Skin epidermis (tissue), 12 donors: ENCODE results near the gene CRTAC1.

ENCODE experiments used
- H3K27ac ChIP-seq, 21 experiments: fragments of 200-600 bp; sonication (generic) in 11 of 21; one replicate each; pipeline ENCODE4 v1.5.0; 2020; ENCODE audit warnings: mild to moderate bottlenecking in 3 of 21, inconsistent platforms in 2 of 21, moderate library complexity in 2 of 21
- H3K4me3 ChIP-seq, 7 experiments: fragments of 200-600 bp; sonication (generic) in 2 of 7; one replicate each; pipeline ENCODE4 v1.5.0; 2020; ENCODE audit warnings: inconsistent platforms in 2 of 7, mild to moderate bottlenecking in 2 of 7, moderate library complexity in 1 of 7

CRTAC1 gene

DNA sequence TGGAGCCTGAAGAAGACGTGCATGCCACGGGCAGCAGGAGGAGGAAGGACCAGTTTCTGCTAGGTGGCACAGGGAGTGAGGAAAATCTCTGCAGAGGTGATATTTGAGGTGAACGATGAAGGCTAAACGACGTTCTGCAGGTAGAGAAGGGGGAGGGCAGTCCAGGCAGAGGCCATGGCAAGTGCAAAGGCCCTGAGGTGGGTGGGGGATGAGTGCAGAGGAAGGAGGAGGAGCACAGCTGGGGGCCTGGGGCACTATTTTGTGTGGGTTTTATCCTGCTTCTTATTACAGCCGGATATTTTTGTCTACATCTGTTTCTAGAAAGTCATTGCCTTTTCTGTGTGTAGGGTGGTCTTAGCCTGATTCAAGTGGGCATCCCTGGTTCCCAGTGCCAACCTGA lies 123.2 kb downstream of the CRTAC1 start:
- H3K27ac ChIP-seq, result no peak overlapping the region
- no peak overlapping the region for H3K4me3 ChIP-seq

- no peak overlapping the region for H3K27ac ChIP-seq
- no peak overlapping the region for H3K4me3 ChIP-seq
Observed at GRCh38 chr10:97905276-97905675, 125.1 kb downstream of the CRTAC1 start.

GRCh38 chr10:97904576-97904975 lies 125.8 kb downstream of the CRTAC1 start:
- Histone ChIP-seq H3K27ac (no peak overlapping the region), H3K4me3 (no peak overlapping the region)

- Histone ChIP-seq H3K4me3 (no peak overlapping the region), H3K27ac (no peak overlapping the region)
Observed at GRCh38 chr10:97904018-97904381, 126.4 kb downstream of the CRTAC1 start.

- Histone ChIP-seq H3K4me3 (no peak overlapping the region), H3K27ac (no peak overlapping the region)
Observed at GRCh38 chr10:97903128-97904017, 127.0 kb downstream of the CRTAC1 start.

DNA sequence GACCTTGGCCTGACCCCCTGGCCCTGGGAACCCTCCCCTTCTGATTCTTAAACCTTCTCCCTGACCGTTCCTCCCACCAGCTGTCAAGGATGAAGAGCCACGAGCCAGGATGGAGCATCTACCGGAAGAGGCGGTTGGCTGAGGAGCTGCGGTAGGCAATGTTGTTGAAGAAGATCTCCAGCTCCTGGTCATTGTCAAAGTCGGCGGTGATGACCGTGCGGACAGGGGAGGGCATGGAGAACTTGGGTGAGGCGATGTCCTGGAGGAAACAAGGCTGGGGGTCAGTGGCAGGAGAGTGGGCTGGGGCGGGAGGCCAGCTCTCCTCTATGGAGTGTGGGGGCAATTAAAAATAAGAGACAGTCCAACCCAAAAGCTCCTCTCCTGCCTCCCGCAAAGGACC lies 129.0 kb downstream of the CRTAC1 start:
- no peak overlapping the region for H3K27ac ChIP-seq

DNA sequence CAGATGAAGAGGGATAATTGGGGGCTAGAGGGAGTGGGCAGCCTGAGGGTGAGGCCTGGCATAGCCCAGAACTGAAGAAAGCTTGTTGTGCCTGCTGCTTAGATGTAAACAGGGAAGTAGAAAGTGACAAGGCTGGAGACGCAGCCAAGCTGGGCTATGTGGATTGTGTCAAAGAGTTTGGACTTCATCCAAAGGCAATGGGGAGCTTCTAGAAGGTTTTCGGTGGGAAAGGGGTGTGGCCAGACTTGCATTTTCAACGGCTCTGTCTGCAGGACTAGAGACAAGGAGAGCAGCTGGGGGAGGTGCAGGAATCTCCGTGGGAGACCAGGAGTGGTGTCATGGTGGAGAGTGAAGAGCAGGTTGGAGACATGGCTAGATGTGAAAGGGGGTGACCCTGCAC lies 132.0 kb downstream of the CRTAC1 start:
- no peak overlapping the region for H3K4me3 ChIP-seq
- H3K27ac ChIP-seq, result no peak overlapping the region

More for the DNA sequence above, 129.0 kb downstream of the CRTAC1 start:
- H3K4me3 ChIP-seq, result no peak overlapping the region

DNA sequence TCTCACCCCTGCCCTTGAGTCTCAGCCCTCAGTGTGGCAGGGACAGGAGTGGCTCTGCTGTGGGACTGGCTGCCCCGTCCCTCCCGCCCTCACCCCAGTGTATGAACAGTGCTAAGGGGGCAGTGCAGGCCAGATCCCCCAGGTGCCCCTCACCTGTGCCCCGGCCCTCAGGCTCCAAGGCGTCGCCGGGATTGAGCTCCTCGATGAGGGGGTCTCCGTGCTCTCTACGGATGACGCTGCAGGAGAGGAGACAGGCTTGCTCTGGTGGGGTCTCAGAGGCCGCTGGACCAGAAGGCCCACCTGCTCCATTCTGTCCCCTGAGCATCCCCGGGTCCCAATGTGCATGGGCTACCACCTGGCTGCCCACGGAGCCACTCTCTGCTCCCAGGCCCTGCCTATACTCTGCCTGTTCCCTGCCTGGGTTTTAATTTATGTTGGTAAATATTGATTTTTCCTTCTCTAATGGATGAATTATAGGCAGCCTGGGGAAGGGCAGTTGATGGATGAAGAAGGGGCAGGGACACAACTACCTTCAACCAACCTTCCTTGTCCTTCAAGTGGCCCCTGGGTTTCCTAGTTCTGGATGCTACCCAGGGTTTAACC lies 133.6 kb downstream of the CRTAC1 start:
- H3K4me3 ChIP-seq, result no peak overlapping the region
- no peak overlapping the region for H3K27ac ChIP-seq

GRCh38 chr10:97895915-97896314 lies 134.5 kb downstream of the CRTAC1 start:
- no peak overlapping the region for H3K4me3 ChIP-seq
- H3K27ac ChIP-seq, result no peak overlapping the region

DNA sequence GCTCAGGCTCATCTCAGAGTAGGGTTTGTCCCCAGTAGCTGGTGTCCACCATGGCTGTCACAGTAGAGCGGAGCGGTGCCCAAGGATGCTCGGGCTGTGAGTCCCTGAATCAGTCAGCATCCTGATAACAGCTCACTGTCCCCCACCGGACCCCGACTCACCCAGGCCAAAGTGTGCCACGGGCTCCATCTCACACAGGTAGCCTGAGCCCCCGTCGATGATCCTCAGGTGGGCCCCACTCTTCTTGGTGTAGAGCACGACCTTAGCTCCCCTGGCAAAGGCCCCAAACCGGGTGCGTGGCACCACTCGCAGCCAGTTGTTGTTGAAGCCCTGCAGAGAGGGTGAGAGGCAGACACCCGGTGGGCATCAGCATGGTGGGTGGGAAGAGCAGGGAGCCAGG lies 135.3 kb downstream of the CRTAC1 start:
- no peak overlapping the region for H3K4me3 ChIP-seq
- no peak overlapping the region for H3K27ac ChIP-seq

DNA sequence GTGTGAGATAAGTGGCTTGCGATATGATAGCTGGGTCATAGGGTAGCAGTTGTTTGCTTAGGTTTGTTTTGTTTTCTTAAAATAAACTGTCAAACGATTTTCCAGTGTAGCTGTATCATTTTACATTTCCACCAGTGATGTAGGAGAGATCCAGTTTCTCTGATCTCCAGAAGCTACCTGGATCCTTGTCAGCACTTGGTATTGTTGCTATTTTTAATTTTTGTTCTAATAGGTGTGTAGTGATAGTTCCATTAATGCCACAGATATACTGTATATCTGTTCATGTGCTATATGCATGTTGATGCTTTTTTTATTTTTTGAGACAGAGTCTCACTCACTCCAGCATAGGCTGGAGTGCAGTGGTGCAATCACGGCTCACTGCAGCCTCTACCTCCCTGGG lies 136.3 kb downstream of the CRTAC1 start:
- Histone ChIP-seq H3K27ac (no peak overlapping the region), H3K4me3 (no peak overlapping the region)

GRCh38 chr10:97892939-97893338 lies 137.5 kb downstream of the CRTAC1 start:
- no peak overlapping the region for H3K27ac ChIP-seq

GRCh38 chr10:97892506-97892905 lies 137.9 kb downstream of the CRTAC1 start:
- Histone ChIP-seq H3K4me3 (no peak overlapping the region), H3K27ac (no peak overlapping the region)

More at GRCh38 chr10:97892939-97893338, 137.5 kb downstream of the CRTAC1 start:
- no peak overlapping the region for H3K4me3 ChIP-seq

GRCh38 chr10:97891497-97892167 lies 138.8 kb downstream of the CRTAC1 start:
- no peak overlapping the region for H3K27ac ChIP-seq
- no peak overlapping the region for H3K4me3 ChIP-seq

DNA sequence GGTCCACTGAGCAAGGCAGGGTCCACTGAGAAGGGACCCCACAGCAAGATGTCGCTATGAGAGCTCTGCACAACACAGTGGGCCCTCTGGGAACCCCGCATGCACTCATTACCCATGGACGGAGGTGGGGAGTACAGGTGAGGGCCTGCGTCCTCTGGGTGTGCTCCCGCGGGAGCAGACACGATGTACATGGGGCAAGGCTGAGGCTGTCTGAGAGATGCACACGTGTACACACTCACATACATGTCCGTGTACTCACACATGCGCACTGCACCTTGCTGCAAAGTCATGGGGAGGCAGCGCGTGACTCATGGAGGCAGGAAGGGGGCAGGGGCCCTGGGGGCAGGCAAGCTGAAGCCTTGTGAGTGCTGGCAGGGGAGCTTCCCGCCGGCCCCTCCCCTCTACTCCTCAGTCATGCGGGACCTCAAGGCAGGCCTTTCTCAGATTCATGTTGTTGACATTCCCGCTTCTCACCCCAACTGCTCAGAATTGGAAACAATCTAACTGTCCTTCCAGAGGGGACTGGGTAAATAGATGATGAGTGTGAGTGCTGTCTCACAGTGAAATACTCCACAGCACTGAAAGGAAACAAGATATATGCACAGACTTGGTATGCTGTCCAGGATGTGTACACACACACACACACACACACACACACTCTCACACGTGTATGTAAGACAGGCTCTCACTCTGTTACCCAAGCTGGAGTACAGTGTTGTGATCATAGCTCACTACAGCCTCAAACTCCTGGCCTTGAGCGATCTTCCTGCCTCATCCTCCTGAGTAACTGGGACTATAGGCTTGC lies 140.8 kb downstream of the CRTAC1 start:
- H3K27ac ChIP-seq, result peak overlapping the region in 12 of 21 experiments; percentile 17 to 80 (median 59)
- H3K4me3 ChIP-seq, result no peak overlapping the region

DNA sequence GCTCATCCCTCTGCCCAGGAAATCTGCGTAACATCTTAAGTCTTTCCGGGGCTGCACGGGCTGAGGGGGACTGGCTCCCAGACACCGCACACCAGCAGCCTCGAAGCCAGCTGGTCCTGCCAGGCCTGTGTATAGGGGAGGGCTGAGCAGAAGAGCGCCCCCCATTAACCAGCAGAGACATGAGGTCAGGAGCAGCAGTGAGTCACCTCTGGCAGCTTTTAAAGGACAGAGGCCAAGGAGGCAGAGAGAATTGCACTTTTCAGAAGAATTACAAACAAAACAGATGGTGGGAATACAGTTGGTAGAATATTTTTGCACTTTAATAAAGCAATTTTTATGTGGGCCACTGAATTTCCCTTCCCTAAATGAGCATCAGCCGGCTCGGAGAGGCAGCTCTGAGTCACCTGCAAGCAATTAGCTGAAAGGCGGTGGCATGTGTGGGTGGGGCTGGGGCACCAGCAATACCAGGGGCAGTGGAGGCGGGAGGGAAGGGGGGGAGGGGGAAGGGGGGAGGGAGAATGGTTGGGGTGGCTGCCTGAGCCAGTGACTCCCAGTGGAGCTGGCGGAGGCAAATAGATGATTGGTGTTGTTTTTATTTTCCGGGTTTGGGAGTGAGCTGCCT lies 141.7 kb downstream of the CRTAC1 start:
- Histone ChIP-seq H3K4me3 (no peak overlapping the region), H3K27ac (peak overlapping the region in 11 of 21 experiments; percentile 23 to 80 (median 59))

- Histone ChIP-seq H3K27ac (peak overlapping the region in 2 of 21 experiments; percentile 29 to 59), H3K4me3 (no peak overlapping the region)
Observed at GRCh38 chr10:97888134-97888533, 142.3 kb downstream of the CRTAC1 start.

DNA sequence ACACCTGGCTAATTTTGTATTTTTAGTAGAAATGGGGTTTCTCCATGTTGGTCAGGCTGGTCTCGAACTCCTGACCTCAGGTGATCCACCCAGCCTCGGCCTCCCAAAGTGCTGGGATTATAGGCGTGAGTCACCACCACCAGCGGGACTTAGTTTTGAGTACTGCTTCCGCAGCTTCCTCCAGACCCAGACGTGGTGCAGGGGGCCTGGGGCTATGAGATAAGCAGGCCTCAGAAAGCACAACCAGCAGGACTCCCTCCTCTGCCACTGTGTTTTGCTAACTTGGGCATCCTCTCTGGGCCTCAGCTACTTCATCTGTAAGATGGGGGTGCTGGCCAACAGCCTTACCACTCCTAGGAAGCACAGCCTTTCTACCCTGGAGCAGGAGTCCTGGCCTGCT lies 143.0 kb downstream of the CRTAC1 start:
- Histone ChIP-seq H3K4me3 (no peak overlapping the region), H3K27ac (no peak overlapping the region)

DNA sequence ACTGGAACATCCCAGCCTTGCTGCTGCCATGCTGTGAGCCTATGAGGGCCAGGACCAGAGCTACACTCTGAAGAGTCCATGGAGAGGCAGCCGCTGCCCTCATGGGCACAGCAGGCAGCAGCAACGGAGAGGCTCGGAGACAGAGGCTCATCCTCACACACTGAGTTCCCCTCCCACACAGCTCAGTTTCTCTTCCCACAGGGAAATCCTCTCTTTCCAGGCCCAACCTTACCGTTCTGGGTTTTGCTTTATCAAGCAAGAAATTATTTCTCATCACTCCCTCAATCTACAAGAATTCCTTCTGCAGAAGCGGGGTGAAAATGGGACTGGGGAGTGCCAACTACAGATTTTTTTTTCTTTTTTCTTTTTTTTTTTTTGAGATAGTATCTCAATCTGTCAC lies 144.1 kb downstream of the CRTAC1 start:
- Histone ChIP-seq H3K4me3 (no peak overlapping the region), H3K27ac (no peak overlapping the region)

DNA sequence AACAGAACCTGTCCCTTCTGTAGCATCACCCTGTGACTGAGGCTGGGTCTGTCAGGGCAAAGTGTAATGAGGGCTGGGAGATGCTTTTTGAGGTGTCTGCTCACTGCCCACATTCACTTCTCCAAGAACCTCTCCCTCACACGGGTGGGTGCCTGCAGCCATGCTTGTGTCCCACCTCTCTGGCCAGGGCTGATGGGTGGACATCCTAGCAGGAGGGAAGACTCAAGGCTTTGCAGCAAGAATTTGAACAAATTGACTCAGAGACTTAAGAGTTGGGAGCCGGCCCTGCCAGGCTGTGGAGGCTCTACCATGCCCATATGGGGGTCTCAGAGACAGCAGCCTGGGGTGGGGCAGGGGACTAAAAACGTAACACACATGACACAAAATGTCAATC lies 147.3 kb downstream of the CRTAC1 start:
- Histone ChIP-seq H3K4me3 (no peak overlapping the region), H3K27ac (no peak overlapping the region)
